Measurements from ENCODE around the gene TAOK2.

DNA sequence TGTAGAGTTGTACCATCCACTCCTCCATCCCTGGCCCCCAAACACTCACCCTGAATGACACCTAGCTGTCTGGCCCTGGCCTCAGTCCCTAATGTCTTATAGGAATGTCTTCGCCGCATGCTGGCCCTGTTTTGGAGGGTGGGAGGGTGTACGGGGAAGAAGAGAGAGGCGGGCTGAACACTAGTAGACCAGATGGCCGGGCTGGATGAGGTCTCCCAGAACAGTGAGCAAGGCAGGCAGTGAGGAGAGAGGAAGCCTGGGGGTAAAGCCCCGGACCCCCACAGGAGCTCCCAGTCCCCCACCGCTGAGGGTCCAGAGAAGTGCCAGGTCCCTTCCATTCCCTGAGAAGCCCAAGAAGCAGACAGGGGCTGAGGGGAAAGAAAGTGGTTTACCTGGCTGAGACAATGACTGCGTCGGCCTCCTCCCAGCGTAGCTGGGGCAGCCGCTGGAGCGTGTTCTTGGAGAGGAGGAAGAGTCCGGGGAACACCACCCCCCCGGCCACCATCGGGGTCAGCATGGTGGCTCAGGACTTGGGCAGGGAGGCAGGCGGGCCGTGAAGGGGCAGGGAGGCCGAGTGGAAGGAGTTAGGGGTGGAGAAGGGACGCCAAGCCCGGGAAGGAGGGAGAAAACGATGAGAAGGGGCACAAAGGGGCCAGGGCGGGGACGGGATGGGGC lies 56.5 kb downstream of the TAOK2 start:
- TF ChIP-seq NCOA2 (CRISPR knock-in tag; IDR thresholded peaks at IDR 0.05): no peak
- TF ChIP-seq ZNF749 (CRISPR knock-in tag; IDR thresholded peaks at IDR 0.05; ENCODE audit: borderline replicate concordance): no peak
- TF ChIP-seq ZBTB20 (CRISPR knock-in tag; IDR thresholded peaks at IDR 0.05; ENCODE audit: borderline replicate concordance, low read depth): no peak
- TF ChIP-seq, protein P1, sequence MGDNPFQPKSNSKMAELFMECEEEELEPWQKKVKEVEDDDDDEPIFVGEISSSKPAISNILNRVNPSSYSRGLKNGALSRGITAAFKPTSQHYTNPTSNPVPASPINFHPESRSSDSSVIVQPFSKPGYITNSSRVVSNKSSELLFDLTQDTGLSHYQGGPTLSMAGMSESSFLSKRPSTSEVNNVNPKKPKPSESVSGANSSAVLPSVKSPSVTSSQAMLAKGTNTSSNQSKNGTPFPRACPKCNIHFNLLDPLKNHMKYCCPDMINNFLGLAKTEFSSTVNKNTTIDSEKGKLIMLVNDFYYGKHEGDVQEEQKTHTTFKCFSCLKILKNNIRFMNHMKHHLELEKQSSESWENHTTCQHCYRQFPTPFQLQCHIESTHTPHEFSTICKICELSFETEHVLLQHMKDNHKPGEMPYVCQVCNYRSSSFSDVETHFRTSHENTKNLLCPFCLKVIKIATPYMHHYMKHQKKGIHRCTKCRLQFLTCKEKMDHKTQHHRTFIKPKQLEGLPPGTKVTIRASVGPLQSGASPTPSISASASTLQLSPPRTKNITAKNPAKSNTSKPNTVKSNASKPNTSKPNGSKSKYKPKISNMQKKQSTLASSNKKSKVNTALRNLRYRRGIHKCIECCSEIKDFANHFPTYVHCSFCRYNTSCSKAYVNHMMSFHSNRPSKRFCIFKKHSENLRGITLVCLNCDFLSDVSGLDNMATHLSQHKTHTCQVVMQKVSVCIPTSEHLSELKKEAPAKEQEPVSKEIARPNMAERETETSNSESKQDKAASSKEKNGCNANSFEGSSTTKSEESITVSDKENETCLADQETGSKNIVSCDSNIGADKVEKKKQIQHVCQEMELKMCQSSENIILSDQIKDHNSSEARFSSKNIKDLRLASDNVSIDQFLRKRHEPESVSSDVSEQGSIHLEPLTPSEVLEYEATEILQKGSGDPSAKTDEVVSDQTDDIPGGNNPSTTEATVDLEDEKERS (CRISPR knock-in tag; IDR thresholded peaks at IDR 0.05): no peak
- TF ChIP-seq, protein P2, sequence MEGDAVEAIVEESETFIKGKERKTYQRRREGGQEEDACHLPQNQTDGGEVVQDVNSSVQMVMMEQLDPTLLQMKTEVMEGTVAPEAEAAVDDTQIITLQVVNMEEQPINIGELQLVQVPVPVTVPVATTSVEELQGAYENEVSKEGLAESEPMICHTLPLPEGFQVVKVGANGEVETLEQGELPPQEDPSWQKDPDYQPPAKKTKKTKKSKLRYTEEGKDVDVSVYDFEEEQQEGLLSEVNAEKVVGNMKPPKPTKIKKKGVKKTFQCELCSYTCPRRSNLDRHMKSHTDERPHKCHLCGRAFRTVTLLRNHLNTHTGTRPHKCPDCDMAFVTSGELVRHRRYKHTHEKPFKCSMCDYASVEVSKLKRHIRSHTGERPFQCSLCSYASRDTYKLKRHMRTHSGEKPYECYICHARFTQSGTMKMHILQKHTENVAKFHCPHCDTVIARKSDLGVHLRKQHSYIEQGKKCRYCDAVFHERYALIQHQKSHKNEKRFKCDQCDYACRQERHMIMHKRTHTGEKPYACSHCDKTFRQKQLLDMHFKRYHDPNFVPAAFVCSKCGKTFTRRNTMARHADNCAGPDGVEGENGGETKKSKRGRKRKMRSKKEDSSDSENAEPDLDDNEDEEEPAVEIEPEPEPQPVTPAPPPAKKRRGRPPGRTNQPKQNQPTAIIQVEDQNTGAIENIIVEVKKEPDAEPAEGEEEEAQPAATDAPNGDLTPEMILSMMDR (CRISPR knock-in tag; IDR thresholded peaks at IDR 0.05): no peak
- TF ChIP-seq ZNF501 (CRISPR knock-in tag; IDR thresholded peaks at IDR 0.05): no peak
- TF ChIP-seq, protein P3, sequence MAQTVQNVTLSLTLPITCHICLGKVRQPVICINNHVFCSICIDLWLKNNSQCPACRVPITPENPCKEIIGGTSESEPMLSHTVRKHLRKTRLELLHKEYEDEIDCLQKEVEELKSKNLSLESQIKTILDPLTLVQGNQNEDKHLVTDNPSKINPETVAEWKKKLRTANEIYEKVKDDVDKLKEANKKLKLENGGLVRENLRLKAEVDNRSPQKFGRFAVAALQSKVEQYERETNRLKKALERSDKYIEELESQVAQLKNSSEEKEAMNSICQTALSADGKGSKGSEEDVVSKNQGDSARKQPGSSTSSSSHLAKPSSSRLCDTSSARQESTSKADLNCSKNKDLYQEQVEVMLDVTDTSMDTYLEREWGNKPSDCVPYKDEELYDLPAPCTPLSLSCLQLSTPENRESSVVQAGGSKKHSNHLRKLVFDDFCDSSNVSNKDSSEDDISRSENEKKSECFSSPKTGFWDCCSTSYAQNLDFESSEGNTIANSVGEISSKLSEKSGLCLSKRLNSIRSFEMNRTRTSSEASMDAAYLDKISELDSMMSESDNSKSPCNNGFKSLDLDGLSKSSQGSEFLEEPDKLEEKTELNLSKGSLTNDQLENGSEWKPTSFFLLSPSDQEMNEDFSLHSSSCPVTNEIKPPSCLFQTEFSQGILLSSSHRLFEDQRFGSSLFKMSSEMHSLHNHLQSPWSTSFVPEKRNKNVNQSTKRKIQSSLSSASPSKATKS (CRISPR knock-in tag; IDR thresholded peaks at IDR 0.05): no peak
- no peak for TF ChIP-seq RXRA (CRISPR knock-in tag; IDR thresholded peaks at IDR 0.05)
- TF ChIP-seq POLR2AphosphoS2 (IDR thresholded peaks at IDR 0.05; ENCODE audit: low read depth, low read length): no peak
- no peak for TF ChIP-seq ZFP36 (IDR thresholded peaks at IDR 0.05; ENCODE audit: borderline replicate concordance, low read depth, low read length, partially characterized antibody)
- TF ChIP-seq, protein P4, sequence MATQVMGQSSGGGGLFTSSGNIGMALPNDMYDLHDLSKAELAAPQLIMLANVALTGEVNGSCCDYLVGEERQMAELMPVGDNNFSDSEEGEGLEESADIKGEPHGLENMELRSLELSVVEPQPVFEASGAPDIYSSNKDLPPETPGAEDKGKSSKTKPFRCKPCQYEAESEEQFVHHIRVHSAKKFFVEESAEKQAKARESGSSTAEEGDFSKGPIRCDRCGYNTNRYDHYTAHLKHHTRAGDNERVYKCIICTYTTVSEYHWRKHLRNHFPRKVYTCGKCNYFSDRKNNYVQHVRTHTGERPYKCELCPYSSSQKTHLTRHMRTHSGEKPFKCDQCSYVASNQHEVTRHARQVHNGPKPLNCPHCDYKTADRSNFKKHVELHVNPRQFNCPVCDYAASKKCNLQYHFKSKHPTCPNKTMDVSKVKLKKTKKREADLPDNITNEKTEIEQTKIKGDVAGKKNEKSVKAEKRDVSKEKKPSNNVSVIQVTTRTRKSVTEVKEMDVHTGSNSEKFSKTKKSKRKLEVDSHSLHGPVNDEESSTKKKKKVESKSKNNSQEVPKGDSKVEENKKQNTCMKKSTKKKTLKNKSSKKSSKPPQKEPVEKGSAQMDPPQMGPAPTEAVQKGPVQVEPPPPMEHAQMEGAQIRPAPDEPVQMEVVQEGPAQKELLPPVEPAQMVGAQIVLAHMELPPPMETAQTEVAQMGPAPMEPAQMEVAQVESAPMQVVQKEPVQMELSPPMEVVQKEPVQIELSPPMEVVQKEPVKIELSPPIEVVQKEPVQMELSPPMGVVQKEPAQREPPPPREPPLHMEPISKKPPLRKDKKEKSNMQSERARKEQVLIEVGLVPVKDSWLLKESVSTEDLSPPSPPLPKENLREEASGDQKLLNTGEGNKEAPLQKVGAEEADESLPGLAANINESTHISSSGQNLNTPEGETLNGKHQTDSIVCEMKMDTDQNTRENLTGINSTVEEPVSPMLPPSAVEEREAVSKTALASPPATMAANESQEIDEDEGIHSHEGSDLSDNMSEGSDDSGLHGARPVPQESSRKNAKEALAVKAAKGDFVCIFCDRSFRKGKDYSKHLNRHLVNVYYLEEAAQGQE (IDR thresholded peaks at IDR 0.05; ENCODE audit: borderline replicate concordance in 1 of 2, low read depth in 1 of 2, low read length in 2 of 2): no peak
- no peak for TF ChIP-seq BRD4 (CRISPR knock-in tag; IDR thresholded peaks at IDR 0.05)
- TF ChIP-seq YY1 (IDR thresholded peaks at IDR 0.05; ENCODE audit: insufficient read depth, insufficient replicate concordance, low read depth, low read length): no peak

Data from HepG2 (cell line).